Stomach (tissue), 4 donors: ENCODE results near the gene RBM18.

Source experiments
- CTCF ChIP-seq, 7 experiments: fragments of 450-650 bp in 4 of 7; fragments of 200-600 bp in 3 of 7; sonication (generic) in 3 of 7; IDR thresholded peaks; one replicate each; pipeline ENCODE4 v1.5.1; 2016 to 2019; ENCODE audit warnings: antibody characterized with exemption in 7 of 7, control low read depth in 2 of 7, mild to moderate bottlenecking in 1 of 7
- POLR2A ChIP-seq, 4 donors: fragments of 450-650 bp; IDR thresholded peaks; one replicate each; pipeline ENCODE4 v1.6.1; 2016; ENCODE audit warnings: antibody characterized with exemption in 4 of 4, control low read depth in 2 of 4, mild to moderate bottlenecking in 1 of 4, moderate library complexity in 1 of 4

- no peak for TF ChIP-seq CTCF (IDR thresholded peaks at IDR 0.05)
- no peak for TF ChIP-seq POLR2A (IDR thresholded peaks at IDR 0.05)
Measured at GRCh38 chr9:122258886-122259415, 5.7 kb downstream of the RBM18 start.
